Hepatocyte (in vitro differentiated cells): ENCODE data around the gene OSBPL6.

ENCODE experiments used
- EZH2 ChIP-seq: fragments of 200-600 bp; sonication (generic); IDR thresholded peaks from 2 replicates; pipeline ENCODE4 v1.6.1; 2016; ENCODE audit warnings: antibody characterized with exemption, mild to moderate bottlenecking, borderline replicate concordance
- EZH2phosphoT487 ChIP-seq: fragments of 200-600 bp; sonication (generic); IDR thresholded peaks from one replicate; pipeline ENCODE4 v1.6.1; 2018; ENCODE audit warnings: antibody characterized with exemption, mild to moderate bottlenecking, low read depth, moderate library complexity; ENCODE audit not compliant: unreplicated experiment, severe bottlenecking
- TF ChIP-seq, protein P1 (sequence below): fragments of 200-600 bp; sonication (generic); IDR thresholded peaks from 2 replicates; pipeline ENCODE4 v1.5.1; 2016; ENCODE audit warnings: antibody characterized with exemption, mild to moderate bottlenecking; ENCODE audit not compliant: poor library complexity

DNA sequence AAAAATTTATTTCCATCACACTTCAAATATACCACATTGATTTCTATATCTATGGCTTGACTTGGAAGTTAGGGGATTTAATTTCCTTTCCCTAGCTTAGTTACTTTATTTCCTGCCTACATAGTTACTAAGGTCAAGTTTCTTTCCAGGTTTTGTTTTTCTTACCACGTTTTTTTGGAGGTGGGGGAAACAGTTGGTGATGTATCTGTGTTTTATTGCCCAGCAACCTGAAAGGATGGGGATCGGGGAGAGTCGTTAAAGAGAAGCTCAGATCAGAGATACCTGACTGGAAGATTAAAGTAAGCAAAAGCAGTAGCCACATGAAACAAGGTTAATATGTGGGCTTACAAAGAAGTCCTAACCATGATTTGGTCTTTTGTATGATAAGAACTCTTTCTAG lies 127.8 kb downstream of the OSBPL6 start:
- TF ChIP-seq, protein P1, sequence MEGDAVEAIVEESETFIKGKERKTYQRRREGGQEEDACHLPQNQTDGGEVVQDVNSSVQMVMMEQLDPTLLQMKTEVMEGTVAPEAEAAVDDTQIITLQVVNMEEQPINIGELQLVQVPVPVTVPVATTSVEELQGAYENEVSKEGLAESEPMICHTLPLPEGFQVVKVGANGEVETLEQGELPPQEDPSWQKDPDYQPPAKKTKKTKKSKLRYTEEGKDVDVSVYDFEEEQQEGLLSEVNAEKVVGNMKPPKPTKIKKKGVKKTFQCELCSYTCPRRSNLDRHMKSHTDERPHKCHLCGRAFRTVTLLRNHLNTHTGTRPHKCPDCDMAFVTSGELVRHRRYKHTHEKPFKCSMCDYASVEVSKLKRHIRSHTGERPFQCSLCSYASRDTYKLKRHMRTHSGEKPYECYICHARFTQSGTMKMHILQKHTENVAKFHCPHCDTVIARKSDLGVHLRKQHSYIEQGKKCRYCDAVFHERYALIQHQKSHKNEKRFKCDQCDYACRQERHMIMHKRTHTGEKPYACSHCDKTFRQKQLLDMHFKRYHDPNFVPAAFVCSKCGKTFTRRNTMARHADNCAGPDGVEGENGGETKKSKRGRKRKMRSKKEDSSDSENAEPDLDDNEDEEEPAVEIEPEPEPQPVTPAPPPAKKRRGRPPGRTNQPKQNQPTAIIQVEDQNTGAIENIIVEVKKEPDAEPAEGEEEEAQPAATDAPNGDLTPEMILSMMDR: no peak
- no peak for TF ChIP-seq EZH2
- TF ChIP-seq EZH2phosphoT487: no peak
